Upper lobe of right lung (tissue), 1 donor: ENCODE results near the gene SELENOV. TPM values are rescaled to one million over a fixed set of nuclear protein-coding genes. Genes with fewer than 3 reads are reported as not detected.

Experiments used
- ATAC-seq: fragments of 200-7000 bp; cut with Tn5 transposase; one replicate; pipeline ENCODE4 v1.9.1; 2020; ENCODE audit warnings: mild to moderate bottlenecking, moderate library complexity
- DNase-seq: peaks from one replicate; pipeline ENCODE4 v3.0.0-alpha.2; 2020
- H3K27ac ChIP-seq: fragments of 200-600 bp; one replicate; pipeline ENCODE4 v1.8.0; 2022
- H3K27me3 ChIP-seq: fragments of 200-600 bp; one replicate; pipeline ENCODE4 v1.8.0; 2022; ENCODE audit warnings: mild to moderate bottlenecking
- H3K36me3 ChIP-seq: fragments of 200-600 bp; one replicate; pipeline ENCODE4 v1.8.0; 2022
- H3K4me1 ChIP-seq: fragments of 200-600 bp; one replicate; pipeline ENCODE4 v1.8.0; 2022
- H3K4me3 ChIP-seq: fragments of 200-600 bp; one replicate; pipeline ENCODE4 v1.8.0; 2022; ENCODE audit warnings: mild to moderate bottlenecking
- H3K9me3 ChIP-seq: fragments of 200-600 bp; one replicate; pipeline ENCODE4 v1.8.0; 2022
- CTCF ChIP-seq: fragments of 200-600 bp; IDR thresholded peaks from one replicate; pipeline ENCODE4 v1.8.0; 2022; ENCODE audit warnings: antibody characterized with exemption
- intact Hi-C: fragments of 100-400 bp; cut with DNase I; formaldehyde crosslinking; loops from one replicate; pipeline ENCODE4 v1.11.0; 2022
- total RNA-seq: library from RNA; stranded (reverse); fragmentation: NEBNext Ultra II Directional; extraction: Animal tissue kit (Norgen Biotek cat#: 25700); gene quantifications from one replicate; pipeline ENCODE4 v1.2.1, GENCODE V29; 2021
- donor health status: DM: no; HTN: yes; CAD: no; lungs with severe emphysema.

The SELENOV gene
- total RNA-seq, 1 donor from 2014 or later, result not detected

DNA sequence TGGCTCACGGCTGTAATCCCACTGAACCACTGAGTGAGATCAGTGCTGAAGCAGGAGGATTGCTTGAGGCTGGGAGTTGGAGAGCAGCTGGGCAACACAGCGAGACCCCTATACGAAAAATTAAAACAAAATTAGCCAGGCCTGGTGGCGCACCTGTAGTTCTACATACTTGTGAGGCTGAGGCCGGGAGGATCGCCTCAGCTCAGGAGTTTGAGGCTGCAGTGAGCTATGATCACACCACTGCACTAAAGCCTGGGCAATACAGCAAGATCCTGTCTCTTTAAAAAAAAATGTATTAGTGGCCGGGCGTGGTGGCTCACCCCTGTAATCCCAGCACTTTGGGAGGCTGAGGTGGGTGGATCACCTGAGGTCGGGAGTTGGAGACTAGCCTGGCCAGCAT, 6.3 kb upstream of the SELENOV start:
- no peaks in the 10 kb centered on the region for H3K9me3 ChIP-seq
- H3K27ac ChIP-seq, result no peak overlapping the region
- DNase-seq, result no peak
- no peaks in the 10 kb centered on the region for H3K4me1 ChIP-seq
- H3K4me3 ChIP-seq, result no peak overlapping the region
- intact Hi-C loops, result no loop called here
- no peak for ATAC-seq
- TF ChIP-seq CTCF, result no peak
- H3K36me3 ChIP-seq, result no peaks in the 10 kb centered on the region
- H3K27me3 ChIP-seq, result peaks cover 70% of the 10 kb centered on the region

DNA sequence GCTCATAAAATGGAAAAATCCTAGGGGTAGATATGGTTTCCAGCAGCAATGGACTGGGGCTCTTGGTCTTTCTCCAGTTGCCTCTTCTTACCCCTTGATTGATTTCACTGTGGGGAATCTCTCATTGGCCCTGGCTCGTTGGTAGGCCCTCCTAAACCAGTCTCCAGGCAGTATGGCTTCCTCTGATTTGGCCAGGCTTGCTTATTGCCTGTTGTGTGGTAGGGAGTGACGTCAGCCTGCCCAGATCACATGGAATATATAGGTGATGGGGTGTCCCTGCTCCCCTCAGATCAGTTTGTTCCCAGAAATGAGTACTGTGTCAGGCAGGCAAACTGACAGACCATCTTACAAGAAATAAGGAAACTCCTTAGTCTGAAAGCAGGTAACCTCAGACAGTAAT, 5.7 kb upstream of the SELENOV start:
- intact Hi-C loops, result no loop called here
- Histone ChIP-seq H3K27me3 (peaks cover 70% of the 10 kb centered on the region), H3K27ac (no peak overlapping the region), H3K4me1 (no peaks in the 10 kb centered on the region), H3K9me3 (no peaks in the 10 kb centered on the region), H3K36me3 (no peaks in the 10 kb centered on the region), H3K4me3 (no peak overlapping the region)
- ATAC-seq (no peak), DNase-seq (no peak)
- no peak for TF ChIP-seq CTCF

GRCh38 chr19:39512988-39513387, 2.0 kb upstream of the SELENOV start:
- no peaks in the 10 kb centered on the region for H3K36me3 ChIP-seq
- no peaks in the 10 kb centered on the region for H3K9me3 ChIP-seq
- TF ChIP-seq CTCF, result no peak
- no peak overlapping the region for H3K4me3 ChIP-seq
- H3K27ac ChIP-seq, result no peak overlapping the region
- peaks cover 70% of the 10 kb centered on the region for H3K27me3 ChIP-seq
- no peak for DNase-seq
- H3K4me1 ChIP-seq, result peaks cover 14% of the 10 kb centered on the region
- ATAC-seq, result no peak
- intact Hi-C loops, result no loop called here

DNA sequence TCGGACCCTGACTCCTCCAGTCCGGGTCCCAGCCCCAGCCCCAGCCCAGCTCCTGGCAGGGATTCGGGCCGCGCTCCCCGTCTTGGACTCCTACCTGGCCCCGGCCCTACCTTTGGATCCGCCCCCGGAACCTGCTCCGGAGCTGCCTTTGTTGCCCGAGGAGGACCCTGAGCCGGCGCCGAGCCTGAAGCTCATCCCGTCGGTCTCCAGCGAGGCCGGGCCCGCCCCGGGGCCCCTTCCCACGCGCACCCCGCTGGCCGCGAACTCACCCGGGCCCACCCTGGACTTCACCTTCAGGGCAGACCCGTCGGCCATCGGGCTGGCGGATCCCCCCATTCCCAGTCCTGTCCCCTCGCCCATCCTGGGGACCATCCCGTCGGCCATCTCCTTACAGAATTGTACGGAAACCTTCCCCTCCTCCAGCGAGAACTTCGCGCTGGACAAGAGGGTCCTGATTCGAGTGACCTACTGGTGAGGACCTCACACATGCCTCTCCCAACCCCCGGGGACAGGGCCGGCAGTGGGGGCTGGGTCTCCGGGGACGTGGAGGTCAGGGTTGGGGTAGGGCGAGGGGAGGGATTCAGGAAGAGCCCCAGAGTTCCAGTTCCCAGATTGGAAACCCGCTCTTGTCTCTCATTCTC, 732 bp downstream of the SELENOV start:
- H3K4me1 ChIP-seq, result peaks cover 14% of the 10 kb centered on the region
- intact Hi-C loops, result no loop called here
- peak overlapping the region; percentile 16 for H3K4me3 ChIP-seq
- TF ChIP-seq CTCF, result no peak
- DNase-seq, result no peak
- H3K36me3 ChIP-seq, result no peaks in the 10 kb centered on the region
- H3K27me3 ChIP-seq, result peaks cover 64% of the 10 kb centered on the region
- H3K27ac ChIP-seq, result no peak overlapping the region
- ATAC-seq, result peak; percentile 20
- no peaks in the 10 kb centered on the region for H3K9me3 ChIP-seq

DNA sequence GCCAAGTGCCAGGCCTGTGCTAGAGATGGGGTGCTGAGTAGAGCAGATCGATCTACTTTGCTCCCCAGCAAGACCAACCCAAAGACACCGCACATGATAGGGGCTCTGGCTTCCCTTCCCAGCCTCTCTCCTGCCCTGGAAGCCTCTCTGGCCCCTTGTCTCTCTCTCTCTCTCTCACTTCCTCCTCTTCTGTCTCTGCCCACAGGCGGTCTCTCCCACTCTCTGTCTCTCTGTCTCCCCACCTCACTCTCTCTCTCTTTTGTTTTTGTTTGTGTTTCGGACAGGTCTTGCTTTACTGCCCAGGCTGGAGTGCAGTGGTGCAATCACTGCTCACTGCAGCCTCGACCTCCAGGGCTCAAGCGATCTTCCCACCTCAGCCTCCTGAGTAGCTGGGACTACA, 1.3 kb downstream of the SELENOV start:
- no peak for TF ChIP-seq CTCF
- ATAC-seq (peak; percentile 28), DNase-seq (no peak)
- Histone ChIP-seq H3K4me3 (no peak overlapping the region), H3K9me3 (no peaks in the 10 kb centered on the region), H3K27ac (no peak overlapping the region), H3K36me3 (no peaks in the 10 kb centered on the region), H3K27me3 (peaks cover 64% of the 10 kb centered on the region), H3K4me1 (peaks cover 14% of the 10 kb centered on the region)
- intact Hi-C loops, result no loop called here

- no peak for ATAC-seq
- no peaks in the 10 kb centered on the region for H3K36me3 ChIP-seq
- no peak overlapping the region for H3K4me3 ChIP-seq
- no peak for DNase-seq
- TF ChIP-seq CTCF, result no peak
- peaks cover 14% of the 10 kb centered on the region for H3K4me1 ChIP-seq
- H3K27me3 ChIP-seq, result peaks cover 59% of the 10 kb centered on the region
- H3K9me3 ChIP-seq, result no peaks in the 10 kb centered on the region
- intact Hi-C loops, result no loop called here
- no peak overlapping the region for H3K27ac ChIP-seq
Measured at GRCh38 chr19:39517432-39517831, 2.5 kb downstream of the SELENOV start.
